GM13977 (cell line): ENCODE data around the gene IGF2R.
"Not testable (repeated sequence)": the region's sequence is repeated elsewhere in the genome, so short reads cannot be mapped to it uniquely, and the experiment has no call there.

Source experiments
- DNase-seq: peaks from one replicate; pipeline ENCODE4 v3.0.0; 2012; ENCODE audit warnings: low spot score
- CTCF ChIP-seq: IDR thresholded peaks from 2 replicates; pipeline ENCODE4 v1.5.1; 2012; ENCODE audit warnings: mild to moderate bottlenecking, control low read depth; ENCODE audit not compliant: insufficient read depth; ENCODE audit errors: extremely low read depth, missing control alignments
- in situ Hi-C: fragments of 300-500 bp; cut with MboI; formaldehyde crosslinking; loops from one replicate; pipeline ENCODE4 v1.12.0; 2022; ENCODE audit warnings: low sequenced_read_pairs, low pct_unique_long_range_greater_than_20kb, mixed read lengths, inconsistent platforms; ENCODE audit not compliant: unreplicated experiment

Gene IGF2R

DNA sequence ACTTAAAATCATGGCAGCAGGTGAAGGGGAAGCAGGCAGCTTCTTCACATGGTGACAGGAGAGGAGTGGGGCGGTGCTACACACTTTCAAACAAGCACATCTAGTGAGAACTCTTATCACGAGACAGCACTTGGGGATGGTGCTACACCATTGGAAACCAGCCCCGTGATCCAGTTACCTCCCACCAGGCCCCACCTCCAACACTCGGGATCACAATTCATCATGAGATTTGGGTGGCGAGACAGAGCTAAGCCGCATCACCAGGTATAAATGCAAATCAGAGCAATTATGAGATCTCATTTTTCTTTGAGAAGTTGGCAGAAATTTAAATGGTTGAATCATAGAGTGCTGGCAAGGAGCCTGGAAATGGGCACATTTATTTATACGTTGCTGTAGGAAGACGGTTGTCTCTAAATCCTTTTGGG is 31.4 kb downstream of the IGF2R start:
- TF ChIP-seq CTCF = no peak
- in situ Hi-C loops = no loop called here
- no peak for DNase-seq

DNA sequence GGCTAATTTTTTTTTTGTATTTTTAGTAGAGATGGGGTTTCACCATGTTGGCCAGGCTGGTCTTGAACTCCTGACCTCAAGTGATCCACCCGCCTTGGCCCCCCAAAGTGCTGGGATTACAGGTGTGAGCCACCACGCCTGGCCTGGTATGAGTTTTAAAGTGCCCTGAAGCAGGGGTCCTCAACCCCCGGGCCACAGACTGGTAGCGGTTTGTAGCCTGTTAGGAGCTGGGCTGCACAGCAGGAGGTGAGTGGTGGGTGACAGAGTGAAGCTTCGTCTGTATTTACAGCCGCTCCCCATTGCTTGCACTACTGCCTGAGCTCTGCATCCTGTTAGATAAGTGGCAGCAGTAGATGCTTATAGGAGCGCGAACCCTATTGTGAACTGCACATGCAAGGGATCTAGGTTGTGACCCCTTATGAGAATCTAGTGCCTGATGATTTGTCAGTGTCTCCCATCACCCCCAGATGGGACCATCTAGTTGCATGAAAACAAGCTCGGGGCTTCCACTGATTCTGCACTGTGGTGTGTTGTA is 32.1 kb downstream of the IGF2R start:
- in situ Hi-C loops = not testable (repeated sequence)

GRCh38 chr6:160002882-160003281 is 34.0 kb downstream of the IGF2R start:
- no peak for TF ChIP-seq CTCF
- DNase-seq = no peak
- in situ Hi-C loops = no loop called here

More for the DNA sequence above, 32.1 kb downstream of the IGF2R start:
- DNase-seq = not testable (repeated sequence)

GRCh38 chr6:160004018-160004417 is 35.1 kb downstream of the IGF2R start:
- DNase-seq = no peak
- in situ Hi-C loops = no loop called here
- TF ChIP-seq CTCF = no peak

GRCh38 chr6:160004419-160005175 is 35.7 kb downstream of the IGF2R start:
- DNase-seq = no peak
- in situ Hi-C loops = no loop called here
- TF ChIP-seq CTCF = no peak

- no peak for DNase-seq
- in situ Hi-C loops = no loop called here
- no peak for TF ChIP-seq CTCF
These were observed 36.3 kb downstream of the IGF2R start for GRCh38 chr6:160005211-160005610.

GRCh38 chr6:160005861-160006540 is 37.1 kb downstream of the IGF2R start:
- DNase-seq = no peak

More at GRCh38 chr6:160005861-160006540, 37.1 kb downstream of the IGF2R start:
- in situ Hi-C loops = no loop called here
- no peak for TF ChIP-seq CTCF
